ENCODE results near the gene SLC22A3.

DNA sequence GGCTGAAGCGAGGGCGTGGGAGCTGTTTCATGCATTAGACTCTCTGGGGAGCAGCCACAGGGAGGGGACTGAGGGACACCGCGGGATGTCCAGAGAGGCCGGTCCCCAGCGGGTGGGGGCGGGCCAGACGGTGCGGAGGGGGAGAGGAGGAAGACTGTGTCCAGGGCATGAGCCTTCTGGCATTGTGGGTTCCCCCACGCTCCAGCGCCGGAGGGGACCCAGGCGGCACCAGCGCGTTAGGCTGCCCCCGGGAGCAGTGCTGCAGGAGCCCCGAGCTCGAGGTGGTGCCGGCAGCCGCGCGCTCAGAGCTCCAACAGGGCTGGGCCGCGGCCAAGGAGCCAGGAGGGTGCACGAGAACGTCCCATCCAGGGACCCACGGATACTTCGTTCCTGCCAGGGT, 14.4 kb downstream of the SLC22A3 start:
- TF ChIP-seq, protein P1, sequence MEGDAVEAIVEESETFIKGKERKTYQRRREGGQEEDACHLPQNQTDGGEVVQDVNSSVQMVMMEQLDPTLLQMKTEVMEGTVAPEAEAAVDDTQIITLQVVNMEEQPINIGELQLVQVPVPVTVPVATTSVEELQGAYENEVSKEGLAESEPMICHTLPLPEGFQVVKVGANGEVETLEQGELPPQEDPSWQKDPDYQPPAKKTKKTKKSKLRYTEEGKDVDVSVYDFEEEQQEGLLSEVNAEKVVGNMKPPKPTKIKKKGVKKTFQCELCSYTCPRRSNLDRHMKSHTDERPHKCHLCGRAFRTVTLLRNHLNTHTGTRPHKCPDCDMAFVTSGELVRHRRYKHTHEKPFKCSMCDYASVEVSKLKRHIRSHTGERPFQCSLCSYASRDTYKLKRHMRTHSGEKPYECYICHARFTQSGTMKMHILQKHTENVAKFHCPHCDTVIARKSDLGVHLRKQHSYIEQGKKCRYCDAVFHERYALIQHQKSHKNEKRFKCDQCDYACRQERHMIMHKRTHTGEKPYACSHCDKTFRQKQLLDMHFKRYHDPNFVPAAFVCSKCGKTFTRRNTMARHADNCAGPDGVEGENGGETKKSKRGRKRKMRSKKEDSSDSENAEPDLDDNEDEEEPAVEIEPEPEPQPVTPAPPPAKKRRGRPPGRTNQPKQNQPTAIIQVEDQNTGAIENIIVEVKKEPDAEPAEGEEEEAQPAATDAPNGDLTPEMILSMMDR (IDR thresholded peaks at IDR 0.05; ENCODE audit: insufficient read depth, low read depth, low read length) = no peak
- TF ChIP-seq EZH2 (IDR thresholded peaks at IDR 0.05; ENCODE audit: insufficient read depth, low read length) = no peak
